Caco-2 (cell line): ENCODE measurements around the gene WNT10A. TPM values are rescaled to one million over a fixed set of nuclear protein-coding genes. Genes with fewer than 3 reads are reported as not detected.

Experiments used
- BruUV-seq: library from RNA; stranded (reverse); fragments of 400-500 nt; replicated peaks from 2 replicates; lab custom pipeline; 2021; lab: Mats Ljungman, UMichigan
- CTCF ChIA-PET: fragments of 300-600 bp; sonication (Branson Sonifier 250); formaldehyde crosslinking; loops from one replicate; lab custom pipeline; 2022; ENCODE audit warnings: antibody characterized with exemption; lab: Charles Lee
- POLR2A ChIA-PET: fragments of 300-600 bp; sonication (Branson Sonifier 250); formaldehyde crosslinking; loops from one replicate; lab custom pipeline; 2022; ENCODE audit warnings: antibody characterized with exemption; lab: Charles Lee
- DNase-seq, 2 experiments: peaks; one replicate each; pipeline versions ENCODE4 v3.0.0 to v3.0.0-alpha.2; 2020 to 2022
- H3K27me3 ChIP-seq: replicated peaks from 2 replicates; pipeline ENCODE4 v1.6.0; 2011; ENCODE audit warnings: low read length; ENCODE audit not compliant: control insufficient read depth, insufficient read depth
- H3K36me3 ChIP-seq: 2 replicates; pipeline ENCODE4 v1.5.1; 2011; ENCODE audit warnings: low read length; ENCODE audit not compliant: control insufficient read depth, insufficient read depth
- H3K4me1 ChIP-seq: fragments of 250-450 bp; sonication (Bioruptor Pico); 2 replicates; pipeline ENCODE4 v1.5.1; 2020; ENCODE audit warnings: mild to moderate bottlenecking
- H3K4me3 ChIP-seq: 2 replicates; pipeline ENCODE4 v1.5.1; 2011; ENCODE audit warnings: low read depth, mild to moderate bottlenecking, control low read depth, low read length
- H3K9me3 ChIP-seq: fragments of 250-450 bp; sonication (Bioruptor Pico); 2 replicates; pipeline ENCODE4 v1.5.1; 2020; ENCODE audit warnings: mild to moderate bottlenecking, moderate library complexity
- H3K27ac Mint-ChIP-seq: one replicate; pipeline ENCODE4 v1.8.0; 2022; ENCODE audit warnings: mixed read lengths; ENCODE audit not compliant: unreplicated experiment
- H3K27me3 Mint-ChIP-seq: one replicate; pipeline ENCODE4 v1.8.0; 2022; ENCODE audit warnings: mixed read lengths; ENCODE audit not compliant: insufficient read depth, unreplicated experiment
- H3K36me3 Mint-ChIP-seq: one replicate; pipeline ENCODE4 v1.8.0; 2022; ENCODE audit warnings: mild to moderate bottlenecking, mixed read lengths; ENCODE audit not compliant: insufficient read depth, unreplicated experiment
- H3K4me1 Mint-ChIP-seq: one replicate; pipeline ENCODE4 v1.8.0; 2022; ENCODE audit warnings: low read depth, mixed read lengths; ENCODE audit not compliant: unreplicated experiment
- H3K4me3 Mint-ChIP-seq: one replicate; pipeline ENCODE4 v1.8.0; 2022; ENCODE audit warnings: mild to moderate bottlenecking, moderate library complexity, mixed read lengths; ENCODE audit not compliant: unreplicated experiment
- H3K9me3 Mint-ChIP-seq: one replicate; pipeline ENCODE4 v1.8.0; 2022; ENCODE audit warnings: mixed read lengths; ENCODE audit not compliant: unreplicated experiment
- intact Hi-C: fragments of 100-400 bp; cut with micrococcal nuclease; formaldehyde crosslinking; loops from one replicate; pipeline ENCODE4 v1.10.0; 2022; ENCODE audit not compliant: unreplicated experiment
- total RNA-seq: library from RNA; stranded (reverse); gene quantifications from 2 replicates; pipeline ENCODE4 v1.2.3, GENCODE V29; 2022
- TF ChIP-seq, protein P1 (sequence below), 2 experiments: fragments of 200-600 bp in 1 of 2; IDR thresholded peaks; 1 replicate in 1 of 2; 2 replicates in 1 of 2; pipeline versions ENCODE4 v1.5.1 to v1.8.0; 2011 to 2022; ENCODE audit warnings: antibody characterized with exemption in 1 of 2, control low read depth in 1 of 2, inconsistent platforms in 1 of 2, low read depth in 1 of 2, low read length in 1 of 2, mild to moderate bottlenecking in 1 of 2, moderate library complexity in 1 of 2; ENCODE audit not compliant: insufficient read depth in 1 of 2, severe bottlenecking in 1 of 2, unreplicated experiment in 1 of 2

The WNT10A gene
- total RNA-seq, 1 experiment from 2014 or later, result 1.2 TPM

DNA sequence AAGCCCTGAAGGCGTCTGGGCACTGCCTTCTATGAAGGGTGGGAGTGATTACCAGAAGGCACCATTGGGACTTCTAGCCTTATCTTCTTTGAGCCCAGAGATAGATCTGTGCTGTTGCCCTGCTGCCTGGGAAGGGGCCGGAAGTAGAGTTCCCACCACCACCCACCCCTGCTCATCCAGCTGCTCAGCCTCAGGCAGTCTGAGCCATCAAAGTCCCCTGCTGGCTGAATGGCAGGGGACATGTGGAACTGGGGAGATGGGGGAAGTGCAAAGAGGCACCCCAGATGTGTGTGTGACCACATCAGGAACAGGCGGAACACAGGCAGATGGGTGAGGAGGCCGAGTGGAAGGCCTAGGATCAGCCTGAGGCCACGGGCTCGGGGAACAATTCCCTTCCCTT lies 3.3 kb upstream of the WNT10A start:
- no peaks in the 10 kb centered on the region for H3K36me3 Mint-ChIP-seq
- H3K9me3 Mint-ChIP-seq, result no peaks in the 10 kb centered on the region
- Histone ChIP-seq H3K4me3 (no peak overlapping the region), H3K4me1 (peaks cover 17% of the 10 kb centered on the region), H3K27me3 (no peaks in the 10 kb centered on the region), H3K36me3 (no peaks in the 10 kb centered on the region), H3K9me3 (no peaks in the 10 kb centered on the region)
- CTCF ChIA-PET, result interaction anchor here (1.0 to 4.0 kb wide), 6 partner anchors 9 to 125 kb away, joined by 3 to 152 read pairs (median 10); no protein-coding TSS in a partner anchor
- TF ChIP-seq, protein P1, sequence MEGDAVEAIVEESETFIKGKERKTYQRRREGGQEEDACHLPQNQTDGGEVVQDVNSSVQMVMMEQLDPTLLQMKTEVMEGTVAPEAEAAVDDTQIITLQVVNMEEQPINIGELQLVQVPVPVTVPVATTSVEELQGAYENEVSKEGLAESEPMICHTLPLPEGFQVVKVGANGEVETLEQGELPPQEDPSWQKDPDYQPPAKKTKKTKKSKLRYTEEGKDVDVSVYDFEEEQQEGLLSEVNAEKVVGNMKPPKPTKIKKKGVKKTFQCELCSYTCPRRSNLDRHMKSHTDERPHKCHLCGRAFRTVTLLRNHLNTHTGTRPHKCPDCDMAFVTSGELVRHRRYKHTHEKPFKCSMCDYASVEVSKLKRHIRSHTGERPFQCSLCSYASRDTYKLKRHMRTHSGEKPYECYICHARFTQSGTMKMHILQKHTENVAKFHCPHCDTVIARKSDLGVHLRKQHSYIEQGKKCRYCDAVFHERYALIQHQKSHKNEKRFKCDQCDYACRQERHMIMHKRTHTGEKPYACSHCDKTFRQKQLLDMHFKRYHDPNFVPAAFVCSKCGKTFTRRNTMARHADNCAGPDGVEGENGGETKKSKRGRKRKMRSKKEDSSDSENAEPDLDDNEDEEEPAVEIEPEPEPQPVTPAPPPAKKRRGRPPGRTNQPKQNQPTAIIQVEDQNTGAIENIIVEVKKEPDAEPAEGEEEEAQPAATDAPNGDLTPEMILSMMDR (IDR thresholded peaks at IDR 0.05; ENCODE audit: insufficient read depth in 1 of 2, low read depth in 1 of 2, low read length in 1 of 2, severe bottlenecking in 1 of 2, unreplicated experiment in 1 of 2), result no peak
- intact Hi-C loops, result loop anchor here (2.0 kb wide), 1 partner anchor 17 kb away; no protein-coding TSS in a partner anchor
- H3K27me3 Mint-ChIP-seq, result no peaks in the 10 kb centered on the region
- POLR2A ChIA-PET, result no interaction called here
- no peak overlapping the region for H3K4me3 Mint-ChIP-seq
- no TSS peak for BruUV-seq
- H3K4me1 Mint-ChIP-seq, result no peaks in the 10 kb centered on the region
- DNase-seq, result no peak
- H3K27ac Mint-ChIP-seq, result no peak overlapping the region

DNA sequence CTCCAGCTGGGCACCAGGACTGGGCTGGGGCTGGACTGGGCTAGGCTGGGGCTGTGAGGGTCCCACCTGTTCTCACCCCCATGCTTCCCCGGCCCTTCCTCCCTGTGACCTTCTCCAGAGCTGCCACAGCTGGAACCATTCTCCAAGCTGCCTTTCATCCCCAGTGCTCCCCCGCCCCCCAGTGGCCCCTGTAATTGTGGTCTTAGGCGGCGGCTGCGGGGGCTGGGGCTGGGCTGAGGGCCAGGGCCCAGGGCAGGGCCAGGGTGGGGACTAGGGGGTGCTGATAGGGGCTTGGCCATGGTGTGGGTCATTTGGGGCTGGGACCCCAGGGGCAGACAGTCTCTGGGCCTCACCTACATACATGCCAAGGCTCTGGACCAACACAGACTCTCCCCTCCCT lies 2.8 kb upstream of the WNT10A start:
- H3K36me3 ChIP-seq, result no peaks in the 10 kb centered on the region
- TF ChIP-seq, protein P1 (IDR thresholded peaks at IDR 0.05; ENCODE audit: insufficient read depth in 1 of 2, low read depth in 1 of 2, low read length in 1 of 2, severe bottlenecking in 1 of 2, unreplicated experiment in 1 of 2), result no peak
- H3K27me3 ChIP-seq, result no peaks in the 10 kb centered on the region
- no peaks in the 10 kb centered on the region for H3K36me3 Mint-ChIP-seq
- H3K9me3 ChIP-seq, result no peaks in the 10 kb centered on the region
- peaks cover 18% of the 10 kb centered on the region for H3K4me1 ChIP-seq
- no peak overlapping the region for H3K4me3 ChIP-seq
- H3K4me3 Mint-ChIP-seq, result no peak overlapping the region
- BruUV-seq, result no TSS peak
- H3K4me1 Mint-ChIP-seq, result no peaks in the 10 kb centered on the region
- no peaks in the 10 kb centered on the region for H3K9me3 Mint-ChIP-seq
- intact Hi-C loops, result loop anchor here (2.0 kb wide), 1 partner anchor 17 kb away; no protein-coding TSS in a partner anchor
- ChIA-PET POLR2A (no interaction called here), CTCF (interaction anchor here (1.0 to 4.0 kb wide), 5 partner anchors 9 to 124 kb away, joined by 3 to 152 read pairs (median 10); no protein-coding TSS in a partner anchor)
- DNase-seq, result no peak
- H3K27ac Mint-ChIP-seq, result no peak overlapping the region
- H3K27me3 Mint-ChIP-seq, result peaks cover 2% of the 10 kb centered on the region

DNA sequence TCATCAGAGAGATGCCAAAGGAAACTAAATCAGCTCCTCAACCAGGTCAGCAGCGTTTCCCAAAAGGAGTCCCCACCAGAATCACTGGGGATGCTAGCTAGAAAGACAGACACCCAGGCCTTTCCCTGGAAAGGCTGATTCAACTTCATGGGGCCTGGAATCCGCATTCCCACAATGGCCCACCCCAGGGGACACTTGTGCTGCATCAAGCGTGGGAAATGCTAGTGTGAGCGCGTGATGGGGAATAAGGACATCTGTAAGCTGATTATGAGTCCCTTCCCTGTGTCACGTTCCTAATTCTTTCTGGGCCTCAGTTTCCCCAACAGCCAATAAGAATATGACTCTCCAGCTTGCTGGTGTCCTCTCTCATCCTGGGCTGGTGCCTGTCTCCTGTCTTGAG lies 2.2 kb upstream of the WNT10A start:
- Mint-ChIP-seq H3K36me3 (no peaks in the 10 kb centered on the region), H3K4me1 (no peaks in the 10 kb centered on the region), H3K27me3 (peaks cover 2% of the 10 kb centered on the region), H3K4me3 (no peak overlapping the region), H3K27ac (no peak overlapping the region), H3K9me3 (no peaks in the 10 kb centered on the region)
- Histone ChIP-seq H3K27me3 (no peaks in the 10 kb centered on the region), H3K4me1 (peaks cover 21% of the 10 kb centered on the region), H3K4me3 (no peak overlapping the region), H3K9me3 (no peaks in the 10 kb centered on the region), H3K36me3 (no peaks in the 10 kb centered on the region)
- TF ChIP-seq, protein P1 (IDR thresholded peaks at IDR 0.05; ENCODE audit: insufficient read depth in 1 of 2, low read depth in 1 of 2, low read length in 1 of 2, severe bottlenecking in 1 of 2, unreplicated experiment in 1 of 2), result no peak
- DNase-seq, result no peak
- POLR2A ChIA-PET, result no interaction called here
- intact Hi-C loops, result no loop called here
- no TSS peak for BruUV-seq
- CTCF ChIA-PET, result interaction anchor here (0.6 to 3.3 kb wide), 5 partner anchors 8 to 124 kb away, joined by 3 to 22 read pairs (median 5); no protein-coding TSS in a partner anchor
